Subcutaneous abdominal adipose tissue (tissue), 5 donors: Measurements from ENCODE around the gene ABTB2.
"Not testable (repeated sequence)": the region's sequence is repeated elsewhere in the genome, so short reads cannot be mapped to it uniquely, and the experiment has no call there.

ENCODE experiments used
- H3K27ac ChIP-seq: one replicate; pipeline ENCODE4 v1.7.0; 2013; ENCODE audit warnings: low read depth, mild to moderate bottlenecking, inconsistent platforms, low read length, moderate library complexity
- H3K27me3 ChIP-seq, 5 donors: one replicate each; pipeline ENCODE4 v1.7.0; 2013; ENCODE audit warnings: low read length in 5 of 5, inconsistent platforms in 1 of 5; ENCODE audit not compliant: control insufficient read depth in 5 of 5, insufficient read depth in 4 of 5
- H3K36me3 ChIP-seq, 5 donors: one replicate each; pipeline ENCODE4 v1.7.0; 2013; ENCODE audit warnings: low read length in 5 of 5; ENCODE audit not compliant: control insufficient read depth in 5 of 5, insufficient read depth in 5 of 5
- H3K4me1 ChIP-seq, 5 donors: one replicate each; pipeline ENCODE4 v1.7.0; 2013; ENCODE audit warnings: low read length in 5 of 5, mild to moderate bottlenecking in 3 of 5, moderate library complexity in 1 of 5; ENCODE audit not compliant: control insufficient read depth in 5 of 5, insufficient read depth in 5 of 5
- H3K4me3 ChIP-seq, 5 donors: one replicate each; pipeline ENCODE4 v1.7.0; 2013; ENCODE audit warnings: low read length in 5 of 5, low read depth in 1 of 5
- H3K9ac ChIP-seq, 5 donors: one replicate each; pipeline ENCODE4 v1.7.0; 2013; ENCODE audit warnings: low read length in 5 of 5, mild to moderate bottlenecking in 4 of 5, moderate library complexity in 3 of 5
- H3K9me3 ChIP-seq, 5 donors: one replicate each; pipeline ENCODE4 v1.7.0; 2013; ENCODE audit warnings: low read length in 5 of 5; ENCODE audit not compliant: control insufficient read depth in 5 of 5
- donor health status: healthy.
- donor health status: healthy.
- donor health status: healthy.
- donor health status: healthy.
- donor health status: healthy.

ABTB2 gene

DNA sequence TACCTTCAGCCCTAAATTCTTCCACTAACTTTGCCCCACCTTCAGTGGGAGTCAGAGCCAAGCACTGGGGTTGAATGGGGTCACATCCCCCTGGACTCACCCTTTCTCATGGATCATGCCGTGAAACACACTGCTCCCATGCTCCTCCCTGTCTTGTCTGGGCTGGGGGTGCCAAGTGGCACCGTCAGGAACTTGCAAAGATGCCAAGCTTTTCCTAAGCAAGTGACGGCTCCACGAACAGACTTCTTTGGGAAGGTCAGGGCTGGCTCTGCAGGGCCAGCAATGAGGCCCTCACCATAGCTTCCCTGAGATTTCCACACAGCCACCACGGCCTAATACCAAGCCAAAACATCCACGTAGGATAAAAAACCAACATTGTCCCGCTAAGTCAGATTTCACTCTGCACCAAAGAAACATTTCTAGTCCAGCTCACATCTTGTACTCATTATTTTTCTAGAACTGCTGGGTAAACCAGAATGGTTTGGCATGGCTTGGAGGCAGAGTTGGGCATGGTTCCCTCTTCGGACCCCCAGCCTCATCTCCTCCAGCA lies 175.9 kb downstream of the ABTB2 start:
- Histone ChIP-seq H3K4me3 (no peak overlapping the region), H3K9ac (no peak overlapping the region), H3K27ac (no peak overlapping the region), H3K27me3 (no peaks in the 10 kb centered on the region), H3K4me1 (peaks cover 0 to 20% (median 12%) of the 10 kb centered on the region in 5 donors), H3K9me3 (no peaks in the 10 kb centered on the region), H3K36me3 (no peaks in the 10 kb centered on the region)

- Histone ChIP-seq H3K27me3 (no peaks in the 10 kb centered on the region), H3K4me1 (peaks cover 0 to 17% (median 8%) of the 10 kb centered on the region in 5 donors), H3K36me3 (no peaks in the 10 kb centered on the region), H3K9ac (no peak overlapping the region), H3K9me3 (no peaks in the 10 kb centered on the region), H3K4me3 (no peak overlapping the region), H3K27ac (no peak overlapping the region)
Observed at GRCh38 chr11:34181251-34181650, 176.6 kb downstream of the ABTB2 start.

DNA sequence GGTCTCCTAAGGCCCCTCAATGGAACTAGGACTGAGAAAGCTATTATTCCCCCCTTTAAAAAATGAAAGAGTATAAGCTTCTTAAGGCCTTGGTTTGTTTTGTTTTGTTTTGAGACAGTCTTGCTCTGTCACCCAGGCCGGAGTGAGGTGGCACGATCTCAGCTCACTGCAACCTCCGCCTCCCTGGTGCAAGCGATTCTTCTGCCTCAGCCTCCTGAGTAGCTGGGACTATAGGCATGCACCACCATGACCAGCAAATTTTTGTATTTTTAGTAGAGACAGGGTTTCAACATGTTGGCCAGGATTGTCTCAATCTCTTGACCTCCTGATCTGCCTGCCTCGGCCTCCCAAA lies 177.0 kb downstream of the ABTB2 start:
- H3K4me1 ChIP-seq, result peaks cover 0 to 12% (median 3%) of the 10 kb centered on the region in 5 donors
- H3K36me3 ChIP-seq, H3K27ac ChIP-seq, H3K9ac ChIP-seq, H3K27me3 ChIP-seq, H3K9me3 ChIP-seq, H3K4me3 ChIP-seq: not testable (repeated sequence)

DNA sequence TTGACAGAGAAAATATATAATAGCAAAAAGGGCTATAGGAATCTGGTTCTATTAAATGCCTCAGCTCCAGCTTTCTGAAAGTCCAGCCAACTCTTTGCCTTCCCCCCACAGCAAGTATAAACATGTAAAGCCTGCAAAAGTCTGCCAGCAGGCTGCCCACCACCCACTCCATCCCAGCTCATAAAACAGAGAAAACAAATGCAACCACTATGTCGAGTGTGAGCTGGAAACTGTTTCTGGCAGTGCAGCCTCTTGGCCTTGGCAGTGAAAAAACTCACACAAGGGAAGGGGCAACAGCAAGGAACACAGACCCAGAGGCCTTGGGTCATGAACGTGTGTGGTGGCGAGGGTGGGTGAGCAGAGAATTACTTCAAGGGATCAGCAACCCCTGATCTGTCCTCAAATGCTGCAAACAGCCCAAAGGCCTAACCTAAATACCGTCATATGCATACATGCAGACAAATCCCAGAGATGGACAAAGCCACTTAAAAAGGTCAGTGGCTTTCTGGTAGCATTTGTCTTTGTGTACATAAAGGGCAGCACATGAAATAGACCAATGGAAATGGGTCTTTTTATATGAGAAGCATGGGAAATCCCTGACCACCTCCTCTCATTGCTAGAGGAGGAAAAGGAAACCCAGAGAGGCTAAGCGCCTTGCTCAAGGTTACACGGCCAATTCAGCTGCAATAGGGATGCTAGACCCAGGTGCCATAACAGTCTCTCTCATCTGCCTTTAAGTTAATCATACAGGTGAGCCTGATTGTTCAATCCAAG lies 177.6 kb downstream of the ABTB2 start:
- H3K27ac ChIP-seq, result no peak overlapping the region
- H3K27me3 ChIP-seq, result no peaks in the 10 kb centered on the region

GRCh38 chr11:34179026-34179675 lies 178.7 kb downstream of the ABTB2 start:
- no peaks in the 10 kb centered on the region for H3K9me3 ChIP-seq
- no peak overlapping the region for H3K27ac ChIP-seq
- H3K4me1 ChIP-seq, result peaks cover 0 to 20% (median 11%) of the 10 kb centered on the region in 5 donors
- H3K9ac ChIP-seq, result no peak overlapping the region
- no peak overlapping the region for H3K4me3 ChIP-seq
- H3K36me3 ChIP-seq, result no peaks in the 10 kb centered on the region
- H3K27me3 ChIP-seq, result no peaks in the 10 kb centered on the region

More for the DNA sequence above, 177.6 kb downstream of the ABTB2 start:
- Histone ChIP-seq H3K36me3 (no peaks in the 10 kb centered on the region), H3K9me3 (no peaks in the 10 kb centered on the region), H3K9ac (no peak overlapping the region), H3K4me3 (no peak overlapping the region), H3K4me1 (peaks cover 0 to 12% (median 3%) of the 10 kb centered on the region in 5 donors)

GRCh38 chr11:34178209-34178821 lies 179.5 kb downstream of the ABTB2 start:
- H3K4me3 ChIP-seq, result no peak overlapping the region
- no peaks in the 10 kb centered on the region for H3K36me3 ChIP-seq
- H3K27ac ChIP-seq, result no peak overlapping the region
- no peaks in the 10 kb centered on the region for H3K9me3 ChIP-seq
- no peaks in the 10 kb centered on the region for H3K27me3 ChIP-seq
- no peak overlapping the region for H3K9ac ChIP-seq
- H3K4me1 ChIP-seq, result peaks cover 0 to 25% (median 12%) of the 10 kb centered on the region in 5 donors

DNA sequence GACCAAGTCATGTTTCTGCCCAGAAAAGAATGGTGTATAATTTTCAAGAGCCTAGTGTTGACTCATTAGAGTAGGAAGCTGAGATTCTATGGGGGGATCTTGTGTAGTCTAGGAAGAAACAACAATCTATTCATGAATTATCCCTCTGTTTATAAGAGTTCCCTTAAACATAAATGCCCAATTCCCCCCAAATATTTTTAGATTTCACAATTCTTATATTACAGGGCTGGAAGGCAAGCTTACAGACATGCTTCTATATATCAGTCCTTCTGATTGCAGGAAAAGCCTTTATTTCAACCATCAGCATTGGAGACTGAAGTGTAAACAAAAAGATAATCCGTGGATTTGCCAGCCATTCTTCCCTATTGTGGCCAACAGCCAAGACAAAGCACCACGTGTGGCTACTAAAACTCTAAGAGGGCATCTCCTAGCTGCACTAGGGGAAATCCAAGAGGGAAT lies 181.0 kb downstream of the ABTB2 start:
- Histone ChIP-seq H3K4me1 (peaks cover 0 to 20% (median 11%) of the 10 kb centered on the region in 5 donors), H3K27ac (no peak overlapping the region), H3K27me3 (no peaks in the 10 kb centered on the region), H3K9ac (no peak overlapping the region), H3K36me3 (no peaks in the 10 kb centered on the region), H3K9me3 (no peaks in the 10 kb centered on the region), H3K4me3 (no peak overlapping the region)

GRCh38 chr11:34175284-34176019 lies 182.4 kb downstream of the ABTB2 start:
- Histone ChIP-seq H3K27me3 (no peaks in the 10 kb centered on the region), H3K27ac (no peak overlapping the region), H3K9ac (no peak overlapping the region), H3K36me3 (no peaks in the 10 kb centered on the region), H3K4me3 (no peak overlapping the region), H3K4me1 (peaks cover 0 to 13% (median 11%) of the 10 kb centered on the region in 5 donors), H3K9me3 (no peaks in the 10 kb centered on the region)

DNA sequence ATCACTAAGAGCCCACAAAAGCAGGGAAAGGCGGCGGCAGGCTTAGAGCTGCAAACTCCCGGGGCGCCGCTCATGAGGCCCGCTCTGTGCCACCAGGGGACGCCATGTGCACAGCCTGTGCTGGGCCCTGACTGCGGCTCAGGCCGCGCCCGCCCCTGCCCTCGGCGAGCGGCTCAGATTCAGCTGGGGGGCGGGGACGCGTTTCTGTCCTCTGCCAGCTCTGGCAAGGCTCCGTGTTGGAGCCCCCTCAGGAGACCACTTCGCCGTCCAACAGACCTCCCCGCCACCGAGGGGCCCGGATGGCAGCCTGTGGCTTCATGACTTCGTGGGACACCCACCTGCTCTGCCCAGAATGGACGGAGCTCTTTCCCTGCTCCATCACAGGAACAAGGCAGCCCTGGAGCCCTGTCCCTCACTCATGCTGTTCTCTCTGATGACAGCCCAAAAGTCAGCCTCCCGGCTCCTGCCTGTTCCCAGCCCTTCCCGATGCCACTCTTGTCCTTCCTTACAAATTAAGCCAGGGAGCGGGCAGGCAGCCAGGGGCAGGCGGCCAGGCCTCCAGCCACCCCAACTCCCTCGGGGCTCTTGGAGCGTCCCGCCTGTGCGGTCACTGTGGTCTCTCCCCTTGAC lies 183.3 kb downstream of the ABTB2 start:
- no peaks in the 10 kb centered on the region for H3K9me3 ChIP-seq
- H3K27ac ChIP-seq, result no peak overlapping the region
- peak overlapping the region in 4 of 5 donors; percentile 18 to 50 (median 26) for H3K4me3 ChIP-seq
- H3K9ac ChIP-seq, result peak overlapping the region in 1 of 5 donors; percentile 23
- no peaks in the 10 kb centered on the region for H3K27me3 ChIP-seq
- no peaks in the 10 kb centered on the region for H3K36me3 ChIP-seq
- peaks cover 0 to 13% (median 11%) of the 10 kb centered on the region in 5 donors for H3K4me1 ChIP-seq
